A549 (cell line): ENCODE measurements around the gene TMPRSS6.

ENCODE experiments used
- EHMT2 ChIP-seq: fragments of 200-600 bp; sonication (generic); IDR thresholded peaks from 2 replicates; pipeline ENCODE4 v1.6.1; 2016; ENCODE audit warnings: antibody characterized with exemption, low read depth, mild to moderate bottlenecking, moderate library complexity
- ELK1 ChIP-seq: fragments of 150-350 bp; IDR thresholded peaks from 2 replicates; pipeline ENCODE4 v1.6.1; 2014; ENCODE audit warnings: low read depth, mild to moderate bottlenecking, low read length
- ESRRA ChIP-seq: fragments of 150-350 bp; IDR thresholded peaks from 2 replicates; pipeline ENCODE4 v1.6.1; 2014; ENCODE audit warnings: mild to moderate bottlenecking, low read length, borderline replicate concordance
- FOSB ChIP-seq: fragments of 250-450 bp; sonication (Bioruptor Pico); IDR thresholded peaks from 2 replicates; pipeline ENCODE4 v1.5.0; 2020; ENCODE audit warnings: mild to moderate bottlenecking, moderate library complexity
- POLR2A ChIP-seq: IDR thresholded peaks from 2 replicates; pipeline ENCODE4 v1.6.1; 2012; ENCODE audit warnings: mild to moderate bottlenecking, low read length
- TF ChIP-seq, protein P1 (sequence below): fragments of >200 bp; sonication (Bioruptor Twin); formaldehyde crosslinking; IDR thresholded peaks from 3 replicates; pipeline ENCODE4 v1.5.1; 2016

- TF ChIP-seq FOSB (CRISPR knock-in tag) = no peak
- TF ChIP-seq POLR2A = no peak
- TF ChIP-seq EHMT2 = no peak
- TF ChIP-seq ELK1 = no peak
- no peak for TF ChIP-seq ESRRA
- TF ChIP-seq, protein P1, sequence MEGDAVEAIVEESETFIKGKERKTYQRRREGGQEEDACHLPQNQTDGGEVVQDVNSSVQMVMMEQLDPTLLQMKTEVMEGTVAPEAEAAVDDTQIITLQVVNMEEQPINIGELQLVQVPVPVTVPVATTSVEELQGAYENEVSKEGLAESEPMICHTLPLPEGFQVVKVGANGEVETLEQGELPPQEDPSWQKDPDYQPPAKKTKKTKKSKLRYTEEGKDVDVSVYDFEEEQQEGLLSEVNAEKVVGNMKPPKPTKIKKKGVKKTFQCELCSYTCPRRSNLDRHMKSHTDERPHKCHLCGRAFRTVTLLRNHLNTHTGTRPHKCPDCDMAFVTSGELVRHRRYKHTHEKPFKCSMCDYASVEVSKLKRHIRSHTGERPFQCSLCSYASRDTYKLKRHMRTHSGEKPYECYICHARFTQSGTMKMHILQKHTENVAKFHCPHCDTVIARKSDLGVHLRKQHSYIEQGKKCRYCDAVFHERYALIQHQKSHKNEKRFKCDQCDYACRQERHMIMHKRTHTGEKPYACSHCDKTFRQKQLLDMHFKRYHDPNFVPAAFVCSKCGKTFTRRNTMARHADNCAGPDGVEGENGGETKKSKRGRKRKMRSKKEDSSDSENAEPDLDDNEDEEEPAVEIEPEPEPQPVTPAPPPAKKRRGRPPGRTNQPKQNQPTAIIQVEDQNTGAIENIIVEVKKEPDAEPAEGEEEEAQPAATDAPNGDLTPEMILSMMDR = no peak
Observed at GRCh38 chr22:37057796-37058510, 51.6 kb downstream of the TMPRSS6 start.
